HG02943 (cell line): ENCODE results near the gene ACSM2A.
"Not testable (repeated sequence)": the region's sequence is repeated elsewhere in the genome, so short reads cannot be mapped to it uniquely, and the experiment has no call there.

Source experiments
- ATAC-seq: cut with Tn5 transposase; IDR thresholded peaks from one replicate; pipeline ENCODE4 v1.9.1; 2021; ENCODE audit warnings: mild to moderate bottlenecking, low read depth, moderate library complexity; ENCODE audit not compliant: unreplicated experiment

ACSM2A gene

DNA sequence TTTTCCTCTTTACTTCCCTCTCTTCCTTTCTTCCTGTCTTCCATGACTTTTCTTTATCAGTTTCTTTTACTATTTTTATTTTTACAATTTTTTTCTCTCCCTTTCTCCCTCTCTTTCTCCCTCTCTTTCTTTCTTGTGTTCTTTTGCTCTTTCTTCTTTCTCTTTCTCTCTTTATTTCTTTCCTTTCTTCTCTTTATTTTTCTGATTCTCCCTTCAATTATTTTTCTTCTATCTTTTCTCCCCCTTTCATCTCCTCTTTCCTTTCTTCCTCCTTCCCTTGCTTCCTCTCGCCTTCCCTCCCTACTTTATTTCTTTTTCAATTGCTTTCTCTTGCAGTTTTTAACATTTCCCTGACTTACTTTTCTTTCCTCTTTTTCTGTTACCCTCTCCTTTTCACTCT is 85.3 kb downstream of the ACSM2A start:
- ATAC-seq = not testable (repeated sequence)
